Upper lobe of left lung (tissue), 6 donors: ENCODE results near the gene PPP6R3. TPM values are rescaled to one million over a fixed set of nuclear protein-coding genes. Genes with fewer than 3 reads are reported as not detected.

Experiments
- ATAC-seq, 2 donors: fragments of 200-7000 bp; cut with Tn5 transposase; one replicate each; pipeline ENCODE4 v1.9.1; 2022; ENCODE audit warnings: mild to moderate bottlenecking in 2 of 2, moderate library complexity in 2 of 2; ENCODE audit not compliant: low FRiP score in 2 of 2
- DNase-seq, 2 donors: peaks; one replicate each; pipeline ENCODE4 v3.0.0-alpha.2; 2019 to 2020
- H3K27ac ChIP-seq, 4 donors: fragments of 200-600 bp; sonication (generic); one replicate each; pipeline ENCODE4 v1.5.1; 2016 to 2019
- H3K27me3 ChIP-seq, 4 donors: fragments of 200-600 bp; sonication (generic); one replicate each; pipeline ENCODE4 v1.5.1; 2017 to 2019
- H3K36me3 ChIP-seq, 4 donors: fragments of 200-600 bp; sonication (generic); one replicate each; pipeline ENCODE4 v1.5.1; 2016 to 2019
- H3K4me1 ChIP-seq, 4 donors: fragments of 200-600 bp; sonication (generic); one replicate each; pipeline ENCODE4 v1.5.1; 2018 to 2019
- H3K4me3 ChIP-seq, 4 donors: fragments of 200-600 bp; sonication (generic); one replicate each; pipeline ENCODE4 v1.5.1; 2017 to 2019; ENCODE audit warnings: mild to moderate bottlenecking in 2 of 4, moderate library complexity in 1 of 4
- H3K9me3 ChIP-seq, 4 donors: fragments of 200-600 bp; sonication (generic); one replicate each; pipeline ENCODE4 v1.5.1; 2018 to 2019
- EP300 ChIP-seq, 4 donors: sonication (generic); formaldehyde crosslinking; IDR thresholded peaks; one replicate each; pipeline ENCODE4 v1.5.1; 2017; ENCODE audit warnings: antibody characterized with exemption in 4 of 4, control low read depth in 2 of 4
- POLR2A ChIP-seq, 4 donors: fragments of 450-650 bp; IDR thresholded peaks; one replicate each; pipeline ENCODE4 v1.5.1; 2016 to 2017; ENCODE audit warnings: antibody characterized with exemption in 4 of 4, mild to moderate bottlenecking in 2 of 4
- POLR2AphosphoS5 ChIP-seq, 2 donors: sonication (generic); formaldehyde crosslinking; IDR thresholded peaks; one replicate each; pipeline ENCODE4 v1.5.1; 2017; ENCODE audit warnings: antibody characterized with exemption in 2 of 2
- WGBS, 2 donors: methylation state at CpG; one replicate each; pipeline ENCODE4 v1.1.5; 2017 to 2018; 5-methylcytosine and 5-hydroxymethylcytosine counted together
- total RNA-seq, 6 donors: library from RNA; depleted of rRNA in 4 of 6; stranded (reverse); fragments of >200 nt in 4 of 6; gene quantifications; one replicate each; pipeline versions ENCODE4 v1.1.0 to v1.2.1, GENCODE V29; 2016 to 2021
- TF ChIP-seq, protein P1 (sequence below), 6 experiments: fragments of 450-650 bp in 4 of 6; fragments of 200-600 bp in 2 of 6; sonication (generic) in 2 of 6; IDR thresholded peaks; one replicate each; pipeline ENCODE4 v1.5.1; 2016 to 2019; ENCODE audit warnings: antibody characterized with exemption in 6 of 6
- donor health status: DM: no; HTN: no; CAD: no; lungs with moderate emphysema.
- donor health status: DM: no; HTN: yes; CAD: no; lungs with severe emphysema.

The PPP6R3 gene
- total RNA-seq, 6 donors from 2014 or later: 75.7 to 195 (median 114) TPM

DNA sequence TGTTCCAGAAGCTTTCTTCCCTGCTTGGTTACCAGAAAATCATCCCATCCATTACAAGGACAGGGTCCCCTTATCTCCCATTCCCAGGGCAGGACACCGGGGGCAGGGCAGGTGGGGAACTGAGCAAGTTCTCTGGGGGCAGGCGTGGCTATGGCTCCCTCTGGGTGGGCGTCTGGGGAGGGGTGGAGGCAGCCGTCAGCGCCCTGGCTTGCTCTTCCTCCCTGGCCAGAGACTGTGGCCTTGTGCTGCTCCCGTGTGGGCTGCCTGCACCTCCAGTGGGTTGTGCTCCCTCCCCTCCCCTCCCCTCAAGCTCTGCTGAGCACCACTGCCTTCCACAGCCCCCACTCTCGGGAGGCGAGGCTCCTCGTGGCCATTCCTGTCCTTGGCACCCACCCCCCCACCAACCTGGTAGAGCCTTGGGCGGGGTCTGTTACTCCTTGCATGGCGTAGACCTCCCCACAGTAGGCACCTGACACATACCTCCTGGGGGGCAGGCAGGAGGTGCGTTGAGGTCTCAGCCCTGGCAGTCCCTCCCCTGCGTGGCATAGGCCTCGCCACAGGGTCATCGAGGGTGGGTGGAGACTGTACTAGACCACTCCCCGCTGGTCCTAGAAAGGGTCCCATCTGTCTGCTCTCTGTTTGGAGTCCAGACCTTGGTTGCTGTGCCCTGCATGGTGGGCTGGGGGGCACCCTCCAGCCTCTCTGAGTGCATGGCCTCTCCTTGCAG, 24.2 kb upstream of the PPP6R3 start:
- WGBS, 2 donors: 87 to 93% methylated on average over 3 to 10 of the region's 16 CpGs

DNA sequence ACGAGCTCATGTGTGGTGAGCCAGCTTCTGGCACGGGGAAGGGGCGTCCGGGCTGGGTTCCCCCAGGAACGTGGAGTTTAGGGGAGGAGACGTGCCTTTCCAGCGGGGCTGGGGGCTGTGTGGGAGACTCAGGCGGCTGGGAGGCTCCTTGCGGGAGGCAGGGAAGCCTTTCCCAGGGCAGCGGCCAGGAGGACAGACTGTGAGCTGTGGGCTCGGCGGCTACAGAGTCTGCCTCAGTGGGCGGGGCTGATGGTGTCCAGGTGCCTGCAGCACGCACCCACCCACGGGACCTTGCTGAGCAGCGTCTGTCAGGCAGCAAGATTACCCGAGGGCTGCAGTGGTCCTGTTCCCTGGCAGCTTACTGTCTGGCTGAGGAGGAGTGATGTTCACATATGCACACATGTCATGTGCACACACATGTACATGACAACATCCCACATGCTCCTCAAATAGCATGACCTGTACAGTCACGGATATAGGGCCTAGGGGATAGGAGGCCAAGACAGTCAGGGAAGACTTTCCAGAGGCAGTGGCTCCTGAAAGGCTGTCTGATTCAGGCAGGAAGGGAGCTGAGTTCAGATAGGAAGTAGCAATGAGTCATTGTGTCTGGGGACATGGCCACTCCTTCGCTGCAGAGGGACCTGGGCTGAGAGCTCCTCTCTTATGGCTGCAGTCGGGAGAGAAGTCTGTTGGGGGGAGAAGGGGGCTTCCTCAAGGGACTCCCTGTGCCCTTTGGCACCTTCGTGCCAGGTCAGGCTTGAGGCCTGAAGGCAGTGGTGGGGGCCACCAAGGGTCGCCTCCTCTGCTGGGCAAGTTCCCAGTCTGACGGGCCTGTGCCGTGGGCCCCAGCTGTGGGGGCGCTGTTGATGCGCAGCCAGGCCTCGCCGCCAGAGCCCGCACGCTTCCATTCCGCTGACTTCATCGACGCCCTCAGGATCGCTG, 23.3 kb upstream of the PPP6R3 start:
- Histone ChIP-seq H3K27me3 (no peaks in the 10 kb centered on the region), H3K27ac (peak overlapping the region; percentile 36 to 78 (median 46)), H3K9me3 (no peaks in the 10 kb centered on the region), H3K4me1 (peaks cover 9 to 29% (median 14%) of the 10 kb centered on the region in 4 donors), H3K4me3 (no peak overlapping the region), H3K36me3 (peaks cover 0 to 62% (median 33%) of the 10 kb centered on the region in 4 donors)
- no peak for TF ChIP-seq EP300 (IDR thresholded peaks at IDR 0.05)
- TF ChIP-seq POLR2AphosphoS5 (IDR thresholded peaks at IDR 0.05): no peak
- TF ChIP-seq, protein P1, sequence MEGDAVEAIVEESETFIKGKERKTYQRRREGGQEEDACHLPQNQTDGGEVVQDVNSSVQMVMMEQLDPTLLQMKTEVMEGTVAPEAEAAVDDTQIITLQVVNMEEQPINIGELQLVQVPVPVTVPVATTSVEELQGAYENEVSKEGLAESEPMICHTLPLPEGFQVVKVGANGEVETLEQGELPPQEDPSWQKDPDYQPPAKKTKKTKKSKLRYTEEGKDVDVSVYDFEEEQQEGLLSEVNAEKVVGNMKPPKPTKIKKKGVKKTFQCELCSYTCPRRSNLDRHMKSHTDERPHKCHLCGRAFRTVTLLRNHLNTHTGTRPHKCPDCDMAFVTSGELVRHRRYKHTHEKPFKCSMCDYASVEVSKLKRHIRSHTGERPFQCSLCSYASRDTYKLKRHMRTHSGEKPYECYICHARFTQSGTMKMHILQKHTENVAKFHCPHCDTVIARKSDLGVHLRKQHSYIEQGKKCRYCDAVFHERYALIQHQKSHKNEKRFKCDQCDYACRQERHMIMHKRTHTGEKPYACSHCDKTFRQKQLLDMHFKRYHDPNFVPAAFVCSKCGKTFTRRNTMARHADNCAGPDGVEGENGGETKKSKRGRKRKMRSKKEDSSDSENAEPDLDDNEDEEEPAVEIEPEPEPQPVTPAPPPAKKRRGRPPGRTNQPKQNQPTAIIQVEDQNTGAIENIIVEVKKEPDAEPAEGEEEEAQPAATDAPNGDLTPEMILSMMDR (IDR thresholded peaks at IDR 0.05): no peak
- TF ChIP-seq POLR2A (IDR thresholded peaks at IDR 0.05): no peak
- 83 to 84% methylated on average over 17 to 25 of the region's 34 CpGs for WGBS, 2 donors
- peak; percentile 9 to 84 for ATAC-seq
- peak in 1 of 2 donors; percentile 77 for DNase-seq

More for the DNA sequence above, 24.2 kb upstream of the PPP6R3 start:
- H3K4me3 ChIP-seq: no peak overlapping the region
- H3K27me3 ChIP-seq: no peaks in the 10 kb centered on the region
- ATAC-seq (no peak), DNase-seq (no peak)
- H3K4me1 ChIP-seq: peaks cover 9 to 29% (median 14%) of the 10 kb centered on the region in 4 donors
- TF ChIP-seq POLR2AphosphoS5 (IDR thresholded peaks at IDR 0.05) (no peak), EP300 (IDR thresholded peaks at IDR 0.05) (no peak), POLR2A (IDR thresholded peaks at IDR 0.05) (no peak)
- H3K27ac ChIP-seq: peak overlapping the region in 3 of 4 donors; percentile 28 to 78 (median 36)
- no peaks in the 10 kb centered on the region for H3K9me3 ChIP-seq
- peaks cover 0 to 64% (median 34%) of the 10 kb centered on the region in 4 donors for H3K36me3 ChIP-seq

DNA sequence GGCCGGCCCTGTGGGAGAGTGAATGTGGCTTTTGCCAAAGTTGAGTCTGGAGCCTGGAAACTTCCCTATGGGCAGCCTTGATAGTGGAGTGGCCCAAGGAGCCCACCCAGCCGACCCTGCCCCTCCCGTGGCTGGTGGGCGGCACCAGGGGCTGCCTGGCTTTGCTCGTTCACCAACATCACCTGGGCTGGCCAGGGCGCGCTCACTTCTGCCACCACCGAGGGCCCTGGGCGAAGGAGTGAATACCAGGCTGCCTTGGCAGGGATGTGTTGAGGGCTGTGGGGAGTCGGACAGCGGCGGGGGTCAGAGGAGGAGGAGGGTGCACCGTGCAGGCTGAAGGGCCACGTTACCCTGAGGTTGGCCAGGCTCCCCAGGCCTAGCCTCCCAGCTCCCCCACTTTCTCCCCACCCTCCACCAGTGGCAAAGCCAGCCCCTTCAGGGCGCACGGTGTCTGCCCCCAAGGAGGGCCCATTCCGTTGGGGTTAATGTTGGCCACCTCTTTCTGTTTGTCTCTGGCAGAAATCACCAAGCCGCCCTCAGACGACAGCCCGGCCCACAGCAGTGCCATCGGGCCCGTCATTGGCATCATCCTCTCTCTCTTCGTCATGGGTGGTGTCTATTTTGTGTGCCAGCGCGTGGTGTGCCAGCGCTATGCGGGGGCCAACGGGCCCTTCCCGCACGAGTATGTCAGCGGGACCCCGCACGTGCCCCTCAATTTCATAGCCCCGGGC, 22.5 kb upstream of the PPP6R3 start:
- H3K4me3 ChIP-seq: no peak overlapping the region
- H3K4me1 ChIP-seq: peaks cover 9 to 29% (median 14%) of the 10 kb centered on the region in 4 donors
- 93 to 94% methylated on average over 28 to 31 of the region's 34 CpGs for whole genome bisulfite sequencing, 2 donors
- peaks cover 0 to 58% (median 32%) of the 10 kb centered on the region in 4 donors for H3K36me3 ChIP-seq
- no peaks in the 10 kb centered on the region for H3K27me3 ChIP-seq
- no peaks in the 10 kb centered on the region for H3K9me3 ChIP-seq
- ATAC-seq: no peak
- H3K27ac ChIP-seq: peak overlapping the region; percentile 36 to 78 (median 46)
- DNase-seq: no peak
- no peak for TF ChIP-seq EP300 (IDR thresholded peaks at IDR 0.05)
- TF ChIP-seq, protein P1 (IDR thresholded peaks at IDR 0.05): no peak
- no peak for TF ChIP-seq POLR2A (IDR thresholded peaks at IDR 0.05)
- TF ChIP-seq POLR2AphosphoS5 (IDR thresholded peaks at IDR 0.05): no peak

DNA sequence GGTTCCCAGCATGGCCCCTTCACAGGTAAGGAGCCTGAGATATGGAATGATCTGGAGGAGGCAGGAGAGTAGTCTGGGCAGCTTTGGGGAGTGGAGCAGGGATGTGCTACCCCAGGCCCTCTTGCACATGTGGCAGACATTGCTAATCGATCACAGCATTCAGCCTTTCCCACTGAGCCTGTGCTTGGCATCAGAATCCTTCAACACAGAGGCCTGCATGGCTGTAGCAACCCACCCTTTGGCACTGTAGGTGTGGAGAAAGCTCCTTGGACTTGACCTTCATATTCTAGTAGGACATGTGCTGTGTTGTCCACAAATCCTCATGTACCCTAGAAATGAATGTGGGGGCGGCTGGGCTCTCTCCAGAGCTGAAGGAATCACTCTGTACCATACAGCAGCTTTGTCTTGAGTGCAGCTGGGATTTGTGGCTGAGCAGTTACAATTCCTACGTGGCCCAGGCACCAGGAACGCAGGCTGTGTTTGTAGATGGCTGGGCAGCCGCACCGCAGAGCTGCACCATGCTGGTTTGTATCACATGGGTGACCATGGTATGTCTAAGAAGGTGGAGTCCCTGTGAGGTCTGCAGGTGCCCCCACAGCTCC, 21.8 kb upstream of the PPP6R3 start:
- no peak for ATAC-seq
- 90 to 92% methylated on average over 2 to 5 of the region's 6 CpGs for WGBS, 2 donors

More for the DNA sequence above, 21.8 kb upstream of the PPP6R3 start:
- Histone ChIP-seq H3K27ac (peak overlapping the region in 1 of 4 donors; percentile 1), H3K27me3 (no peaks in the 10 kb centered on the region), H3K36me3 (peaks cover 0 to 52% (median 27%) of the 10 kb centered on the region in 4 donors), H3K4me1 (peaks cover 9 to 29% (median 14%) of the 10 kb centered on the region in 4 donors), H3K9me3 (no peaks in the 10 kb centered on the region), H3K4me3 (no peak overlapping the region)
- no peak for DNase-seq
- TF ChIP-seq, protein P1 (IDR thresholded peaks at IDR 0.05): no peak
- TF ChIP-seq EP300 (IDR thresholded peaks at IDR 0.05) (no peak), POLR2A (IDR thresholded peaks at IDR 0.05) (no peak), POLR2AphosphoS5 (IDR thresholded peaks at IDR 0.05) (no peak)
